Muscle of leg (tissue), 16 donors: ENCODE results near the gene NOX3. TPM values are rescaled to one million over a fixed set of nuclear protein-coding genes. Genes with fewer than 3 reads are reported as not detected.
A peak's percentile ranks its signal among the peaks of the same experiment; 100 is the strongest.

Source experiments
- DNase-seq: peaks from one replicate; pipeline ENCODE4 v3.0.0; 2013
- H3K27ac ChIP-seq: one replicate; pipeline ENCODE4 v1.5.1; 2013; ENCODE audit warnings: mild to moderate bottlenecking, low read length, control low read depth
- H3K27me3 ChIP-seq: one replicate; pipeline ENCODE4 v1.6.1; 2013; ENCODE audit warnings: low read length; ENCODE audit not compliant: control insufficient read depth, insufficient read depth
- H3K36me3 ChIP-seq: one replicate; pipeline ENCODE4 v1.6.1; 2013; ENCODE audit warnings: low read length; ENCODE audit not compliant: control insufficient read depth, insufficient read depth
- H3K4me1 ChIP-seq: one replicate; pipeline ENCODE4 v1.6.1; 2013; ENCODE audit warnings: low read length; ENCODE audit not compliant: control insufficient read depth, insufficient read depth
- H3K4me3 ChIP-seq: one replicate; pipeline ENCODE4 v1.5.1; 2013; ENCODE audit warnings: low read length, control low read depth
- H3K9me3 ChIP-seq: replicated peaks from 2 replicates; pipeline ENCODE4 v1.6.1; 2013; ENCODE audit warnings: low read depth, low read length; ENCODE audit not compliant: control insufficient read depth
- WGBS: methylation state at CpG from one replicate; pipeline ENCODE4 v1.1.5; 2013; ENCODE audit warnings: missing lambda C conversion rate; ENCODE audit not compliant: insufficient coverage; 5-methylcytosine and 5-hydroxymethylcytosine counted together
- long read RNA-seq, 11 donors: transcript quantifications; one replicate each; lab custom pipeline, GENCODE V29; 2026
- polyA plus RNA-seq, 8 donors: library from polyadenylated mRNA; unstranded; fragments of 120-200 nt; gene quantifications; one replicate each; pipeline versions ENCODE4 v1.2.1 to v1.2.3, GENCODE V29; 2013; ENCODE audit warnings: inconsistent platforms in 1 of 8, low replicate concordance in 1 of 8; ENCODE audit not compliant: insufficient read length in 8 of 8, insufficient read depth in 1 of 8
- total RNA-seq: library from RNA; stranded (reverse); fragments of 120-200 nt; gene quantifications from one replicate; pipeline ENCODE4 v1.2.4, GENCODE V29; 2013

NOX3 gene
- total RNA-seq (not detected), polyA plus RNA-seq (not detected)
- long read RNA-seq, donor 1: 0 reads
- long read RNA-seq, donor 2: 0 reads
- long read RNA-seq, donor 3: 0 reads
- long read RNA-seq, donor 4: 0 reads
- long read RNA-seq, donor 5: 0 reads
- long read RNA-seq, donor 6: 0 reads
- long read RNA-seq, donor 7: 0 reads
- long read RNA-seq, donor 8: 0 reads
- long read RNA-seq, donor 9: 0 reads
- long read RNA-seq, donor 10: 0 reads
- long read RNA-seq, donor 11: 0 reads

- Histone ChIP-seq H3K9me3 (no peaks in the 10 kb centered on the region), H3K4me3 (no peak within 1 kb of the TSS), H3K4me1 (no peaks in the 10 kb centered on the region), H3K27me3 (no peaks in the 10 kb centered on the region), H3K27ac (no peak within 1 kb of the TSS), H3K36me3 (no peaks in the 10 kb centered on the region)
- WGBS: no CpG with 5 or more reads among the region's 5 CpGs
- no peak for DNase-seq
These were observed at the start of gene NOX3 for GRCh38 chr6:155455766-155456165. Gene NOX3, minus strand, starts transcription at chr6:155455839. Its CDS starts 39 bp downstream, at chr6:155455800.

GRCh38 chr6:155504848-155505607 lies 49.4 kb upstream of the NOX3 start:
- no peaks in the 10 kb centered on the region for H3K27me3 ChIP-seq
- H3K4me3 ChIP-seq: no peak overlapping the region
- H3K4me1 ChIP-seq: no peaks in the 10 kb centered on the region
- H3K27ac ChIP-seq: no peak overlapping the region
- no peak for DNase-seq
- peaks cover 7% of the 10 kb centered on the region for H3K9me3 ChIP-seq
- WGBS: no CpG with 5 or more reads among the region's 5 CpGs
- no peaks in the 10 kb centered on the region for H3K36me3 ChIP-seq

- H3K4me3 ChIP-seq: no peak overlapping the region
- WGBS: no CpG with 5 or more reads among the region's 1 CpG
- no peak for DNase-seq
These were observed 46.8 kb upstream of the NOX3 start for GRCh38 chr6:155502393-155502792.

GRCh38 chr6:155499574-155499973 lies 43.9 kb upstream of the NOX3 start:
- no peak overlapping the region for H3K4me3 ChIP-seq
- no peak for DNase-seq
- 71% methylated on average over 2 of the region's 4 CpGs for WGBS

More at GRCh38 chr6:155502393-155502792, 46.8 kb upstream of the NOX3 start:
- no peaks in the 10 kb centered on the region for H3K4me1 ChIP-seq
- no peaks in the 10 kb centered on the region for H3K36me3 ChIP-seq
- no peak overlapping the region for H3K27ac ChIP-seq
- no peaks in the 10 kb centered on the region for H3K27me3 ChIP-seq
- H3K9me3 ChIP-seq: peaks cover 7% of the 10 kb centered on the region

GRCh38 chr6:155498370-155498769 lies 42.7 kb upstream of the NOX3 start:
- no peak overlapping the region for H3K4me3 ChIP-seq
- no peaks in the 10 kb centered on the region for H3K4me1 ChIP-seq
- H3K9me3 ChIP-seq: peaks cover 7% of the 10 kb centered on the region
- no peak for DNase-seq
- no CpG with 5 or more reads among the region's 2 CpGs for WGBS
- H3K27ac ChIP-seq: no peak overlapping the region
- H3K36me3 ChIP-seq: no peaks in the 10 kb centered on the region
- H3K27me3 ChIP-seq: no peaks in the 10 kb centered on the region

More at GRCh38 chr6:155499574-155499973, 43.9 kb upstream of the NOX3 start:
- Histone ChIP-seq H3K9me3 (peaks cover 7% of the 10 kb centered on the region), H3K4me1 (no peaks in the 10 kb centered on the region), H3K27ac (no peak overlapping the region), H3K27me3 (no peaks in the 10 kb centered on the region), H3K36me3 (no peaks in the 10 kb centered on the region)

GRCh38 chr6:155497273-155497672 lies 41.6 kb upstream of the NOX3 start:
- no CpG with 5 or more reads among the region's 3 CpGs for WGBS
- no peaks in the 10 kb centered on the region for H3K36me3 ChIP-seq
- no peak for DNase-seq
- H3K4me3 ChIP-seq: no peak overlapping the region
- H3K9me3 ChIP-seq: peaks cover 1% of the 10 kb centered on the region
- no peaks in the 10 kb centered on the region for H3K4me1 ChIP-seq
- no peak overlapping the region for H3K27ac ChIP-seq
- no peaks in the 10 kb centered on the region for H3K27me3 ChIP-seq

GRCh38 chr6:155495011-155495768 lies 39.6 kb upstream of the NOX3 start:
- no peak for DNase-seq
- WGBS: 72% methylated on average over 4 of the region's 11 CpGs
- Histone ChIP-seq H3K4me3 (no peak overlapping the region), H3K27ac (no peak overlapping the region), H3K4me1 (no peaks in the 10 kb centered on the region), H3K27me3 (no peaks in the 10 kb centered on the region), H3K36me3 (no peaks in the 10 kb centered on the region), H3K9me3 (no peaks in the 10 kb centered on the region)

GRCh38 chr6:155493694-155494143 lies 38.1 kb upstream of the NOX3 start:
- peak; percentile 97 for DNase-seq
- Histone ChIP-seq H3K36me3 (no peaks in the 10 kb centered on the region), H3K27ac (peak overlapping the region; percentile 38), H3K4me1 (no peaks in the 10 kb centered on the region), H3K27me3 (no peaks in the 10 kb centered on the region), H3K4me3 (no peak overlapping the region), H3K9me3 (no peaks in the 10 kb centered on the region)
- no CpG with 5 or more reads among the region's 4 CpGs for WGBS

- Histone ChIP-seq H3K4me3 (no peak overlapping the region), H3K27me3 (no peaks in the 10 kb centered on the region), H3K4me1 (no peaks in the 10 kb centered on the region), H3K36me3 (no peaks in the 10 kb centered on the region), H3K27ac (peak overlapping the region; percentile 81), H3K9me3 (no peaks in the 10 kb centered on the region)
- DNase-seq: no peak
- WGBS: 100% methylated on average over 1 of the region's 3 CpGs
These were observed 37.5 kb upstream of the NOX3 start for GRCh38 chr6:155493026-155493693.
